IMR-90 (cell line): Measurements from ENCODE around the gene NOTCH2. TPM values are rescaled to one million over a fixed set of nuclear protein-coding genes. Genes with fewer than 3 reads are reported as not detected.

ENCODE experiments used
- ATAC-seq: fragments of 200-7000 bp; cut with Tn5 transposase; 2 replicates; pipeline ENCODE4 v1.9.1; 2020; ENCODE audit warnings: low read depth, mild to moderate bottlenecking, moderate library complexity
- BruUV-seq: library from RNA; stranded (reverse); fragments of 400-500 nt; replicated peaks from 2 replicates; lab custom pipeline; 2021; lab: Mats Ljungman, UMichigan
- CTCF ChIA-PET: fragments of 300-600 bp; formaldehyde crosslinking; extraction: SDS; loops from one replicate; lab custom pipeline; 2021; ENCODE audit warnings: antibody characterized with exemption; lab: Yijun Ruan, JAX
- POLR2A ChIA-PET: fragments of 300-600 bp; sonication (Branson Sonifier 250); formaldehyde crosslinking; loops from one replicate; lab custom pipeline; 2022; ENCODE audit warnings: antibody characterized with exemption; ENCODE audit not compliant: unreplicated experiment; lab: Charles Lee
- DNase-seq: peaks from one replicate; pipeline ENCODE4 v3.0.0; 2013
- H2AFZ ChIP-seq: replicated peaks from 2 replicates; pipeline ENCODE3; 2013; ENCODE audit warnings: low read length, mild to moderate bottlenecking; ENCODE audit not compliant: poor library complexity
- H2AK5ac ChIP-seq: 2 replicates; pipeline ENCODE4 v1.6.1; 2013; ENCODE audit warnings: low read depth, low read length, inconsistent platforms
- H2AK9ac ChIP-seq: replicated peaks from 2 replicates; pipeline ENCODE3; 2013; ENCODE audit warnings: mild to moderate bottlenecking, low read depth, low read length, moderate library complexity; ENCODE audit not compliant: poor library complexity
- H2BK120ac ChIP-seq: 2 replicates; pipeline ENCODE4 v1.6.1; 2013; ENCODE audit warnings: low read depth, low read length, inconsistent platforms
- H2BK15ac ChIP-seq: 3 replicates; pipeline ENCODE4 v1.6.1; 2013; ENCODE audit warnings: low read depth, low read length, inconsistent platforms
- H2BK20ac ChIP-seq: 2 replicates; pipeline ENCODE4 v1.6.1; 2013; ENCODE audit warnings: low read depth, mild to moderate bottlenecking, inconsistent platforms, low read length, moderate library complexity
- H2BK5ac ChIP-seq: 2 replicates; pipeline ENCODE4 v1.6.1; 2013; ENCODE audit warnings: mild to moderate bottlenecking, low read depth, low read length, inconsistent platforms; ENCODE audit not compliant: poor library complexity, severe bottlenecking
- H3K14ac ChIP-seq: replicated peaks from 2 replicates; pipeline ENCODE4 v1.6.1; 2013; ENCODE audit warnings: low read depth, low read length, inconsistent platforms
- H3K18ac ChIP-seq: 2 replicates; pipeline ENCODE4 v1.6.1; 2013; ENCODE audit warnings: low read depth, low read length, control low read depth
- H3K23ac ChIP-seq: 2 replicates; pipeline ENCODE4 v1.6.1; 2013; ENCODE audit warnings: low read depth, low read length, inconsistent platforms
- H3K27ac ChIP-seq: 2 replicates; pipeline ENCODE4 v1.5.1; 2013; ENCODE audit warnings: mild to moderate bottlenecking, control low read depth, low read length; ENCODE audit not compliant: insufficient read depth
- H3K27me3 ChIP-seq: 2 replicates; pipeline ENCODE4 v1.6.1; 2013; ENCODE audit warnings: low read length; ENCODE audit not compliant: control insufficient read depth, insufficient read depth
- H3K36me3 ChIP-seq: 2 replicates; pipeline ENCODE4 v1.6.1; 2013; ENCODE audit warnings: low read length, mixed read lengths; ENCODE audit not compliant: control insufficient read depth, insufficient read depth
- H3K4ac ChIP-seq: 2 replicates; pipeline ENCODE4 v1.6.1; 2013; ENCODE audit warnings: low read depth, low read length, inconsistent platforms
- H3K4me1 ChIP-seq: 2 replicates; pipeline ENCODE4 v1.6.1; 2013; ENCODE audit warnings: low read length, mixed read lengths; ENCODE audit not compliant: control insufficient read depth, insufficient read depth
- H3K4me2 ChIP-seq: 2 replicates; pipeline ENCODE4 v1.6.1; 2013; ENCODE audit warnings: low read depth, mild to moderate bottlenecking, control low read depth, low read length, moderate library complexity
- H3K4me3 ChIP-seq: 2 replicates; pipeline ENCODE4 v1.5.1; 2013; ENCODE audit warnings: low read depth, mild to moderate bottlenecking, control low read depth, low read length, moderate library complexity; ENCODE audit not compliant: insufficient read depth
- H3K56ac ChIP-seq: 2 replicates; pipeline ENCODE4 v1.6.1; 2013; ENCODE audit warnings: low read length, inconsistent platforms; ENCODE audit not compliant: insufficient read depth; ENCODE audit errors: extremely low read depth
- H3K79me1 ChIP-seq, 2 experiments: 2 replicates each; pipeline ENCODE4 v1.6.1; 2013; ENCODE audit warnings: low read length in 2 of 2, inconsistent platforms in 1 of 2, low read depth in 1 of 2
- H3K9ac ChIP-seq: 2 replicates; pipeline ENCODE4 v1.6.1; 2013; ENCODE audit warnings: low read depth, low read length, control low read depth
- H3K9me1 ChIP-seq: 2 replicates; pipeline ENCODE4 v1.6.1; 2013; ENCODE audit warnings: low read length, inconsistent platforms; ENCODE audit not compliant: insufficient read depth
- H3K9me3 ChIP-seq: 2 replicates; pipeline ENCODE4 v1.6.1; 2013; ENCODE audit warnings: low read length; ENCODE audit not compliant: control insufficient read depth, insufficient read depth
- H4K20me1 ChIP-seq: 2 replicates; pipeline ENCODE4 v1.6.1; 2013; ENCODE audit warnings: low read length, inconsistent platforms; ENCODE audit not compliant: insufficient read depth
- H4K5ac ChIP-seq: 2 replicates; pipeline ENCODE4 v1.6.1; 2013; ENCODE audit warnings: mild to moderate bottlenecking, low read depth, low read length, control low read depth
- H4K8ac ChIP-seq, 2 experiments: 2 replicates each; pipeline ENCODE4 v1.6.1; 2013; ENCODE audit warnings: low read depth in 2 of 2, low read length in 2 of 2, control low read depth in 1 of 2, inconsistent platforms in 1 of 2
- H4K91ac ChIP-seq: 2 replicates; pipeline ENCODE4 v1.6.1; 2013; ENCODE audit warnings: low read depth, low read length, inconsistent platforms; ENCODE audit not compliant: insufficient read depth
- CEBPB ChIP-seq: IDR thresholded peaks from 2 replicates; pipeline ENCODE4 v1.6.1; 2012; ENCODE audit warnings: low read depth, low read length, improper control_type of control experiment
- CHD1 ChIP-seq: IDR thresholded peaks from 2 replicates; pipeline ENCODE4 v1.6.1; 2012; ENCODE audit warnings: low read depth, low read length, improper control_type of control experiment
- CTCF ChIP-seq: conservative IDR thresholded peaks from 2 replicates; pipeline ENCODE4 v1.5.1; 2012; ENCODE audit warnings: mild to moderate bottlenecking, low read depth, low read length, improper control_type of control experiment
- ELK1 ChIP-seq: fragments of 150-350 bp; IDR thresholded peaks from 2 replicates; pipeline ENCODE4 v1.6.1; 2016; ENCODE audit warnings: low read depth, mild to moderate bottlenecking, low read length, moderate library complexity, borderline replicate concordance
- MAZ ChIP-seq: IDR thresholded peaks from 2 replicates; pipeline ENCODE4 v1.6.1; 2012; ENCODE audit warnings: low read depth, mild to moderate bottlenecking, low read length, improper control_type of control experiment, moderate library complexity, borderline replicate concordance
- MXI1 ChIP-seq: IDR thresholded peaks from 2 replicates; pipeline ENCODE4 v1.6.1; 2012; ENCODE audit warnings: low read depth, mild to moderate bottlenecking, low read length, moderate library complexity, borderline replicate concordance
- NFE2L2 ChIP-seq: fragments of 150-350 bp; IDR thresholded peaks from 2 replicates; pipeline ENCODE4 v1.6.1; 2016; ENCODE audit warnings: low read depth, mild to moderate bottlenecking, low read length
- POLR2A ChIP-seq: IDR thresholded peaks from 2 replicates; pipeline ENCODE4 v1.6.1; 2012; ENCODE audit warnings: mild to moderate bottlenecking, low read depth, low read length
- RAD21 ChIP-seq: IDR thresholded peaks from 2 replicates; pipeline ENCODE4 v1.6.1; 2012; ENCODE audit warnings: low read length, improper control_type of control experiment
- RCOR1 ChIP-seq: IDR thresholded peaks from 2 replicates; pipeline ENCODE4 v1.6.1; 2012; ENCODE audit warnings: mild to moderate bottlenecking, low read length, improper control_type of control experiment; ENCODE audit not compliant: insufficient replicate concordance
- RFX5 ChIP-seq: IDR thresholded peaks from 2 replicates; pipeline ENCODE4 v1.8.0; 2012; ENCODE audit warnings: low read depth, mild to moderate bottlenecking, low read length, moderate library complexity
- SMC3 ChIP-seq: fragments of 150-350 bp; IDR thresholded peaks from 2 replicates; pipeline ENCODE4 v1.6.1; 2016; ENCODE audit warnings: low read depth, mild to moderate bottlenecking, antibody characterized with exemption, low read length, moderate library complexity
- USF2 ChIP-seq: fragments of 150-350 bp; IDR thresholded peaks from 2 replicates; pipeline ENCODE4 v1.6.1; 2017; ENCODE audit warnings: mild to moderate bottlenecking, antibody characterized with exemption, low read length, low read depth
- WGBS, 2 experiments: methylation state at CpG; one replicate each; pipeline versions ENCODE4 v1.1.5 to v1.1.7; 2013; ENCODE audit warnings: missing lambda C conversion rate in 2 of 2; ENCODE audit not compliant: insufficient read length in 1 of 2; ENCODE audit errors: extremely low coverage in 2 of 2; 5-methylcytosine and 5-hydroxymethylcytosine counted together
- dilution Hi-C: fragments of 300-500 bp; cut with HindIII; formaldehyde crosslinking; loops from one replicate; pipeline ENCODE4 v1.14.3; 2018; ENCODE audit warnings: low sequenced_read_pairs; ENCODE audit not compliant: unreplicated experiment
- in situ Hi-C: fragments of 300-500 bp; cut with MboI; formaldehyde crosslinking; loops from 3 replicates; pipeline ENCODE4 v1.14.3; 2019; ENCODE audit warnings: low sequenced_read_pairs, inconsistent platforms, mixed read lengths
- intact Hi-C: fragments of 100-400 bp; cut with micrococcal nuclease; formaldehyde crosslinking; loops from 2 replicates; pipeline ENCODE4 v1.10.0; 2022
- polyA plus RNA-seq, 3 experiments: library from polyadenylated mRNA; depleted of rRNA; stranded (reverse); fragments of >200 nt; gene quantifications; 2 replicates each; pipeline ENCODE4 v1.2.3, GENCODE V29; 2012; ENCODE audit warnings: low replicate concordance in 1 of 3
- total RNA-seq: library from RNA; depleted of rRNA; stranded (reverse); fragments of >200 nt; gene quantifications from 2 replicates; pipeline ENCODE4 v1.2.3, GENCODE V29; 2012

NOTCH2 gene
- total and polyA plus RNA-seq, 2 of the 4 experiments (the other 2 are of a cell fraction) = 40.4 to 131 TPM

GRCh38 chr1:119935373-119935772 is 134.1 kb downstream of the NOTCH2 start:
- no peak overlapping the region for H3K23ac ChIP-seq
- dilution Hi-C loops = no loop called here
- ChIA-PET CTCF (interaction anchor here (1.2 to 1.4 kb wide), 2 partner anchors 10 to 13 kb away, joined by 3 read pairs; no protein-coding TSS in a partner anchor), POLR2A (no interaction called here)
- in situ Hi-C loops = no loop called here
- peaks cover 2% of the 10 kb centered on the region; the same call in 1 of the 2 replicates for H3K9me1 ChIP-seq
- no peak overlapping the region for H3K4me2 ChIP-seq
- no peak overlapping the region for H4K8ac ChIP-seq
- no peak overlapping the region for H3K14ac ChIP-seq
- H3K18ac ChIP-seq = no peak overlapping the region
- no peak overlapping the region for H2BK5ac ChIP-seq
- H3K56ac ChIP-seq = no peak overlapping the region
- no peaks in the 10 kb centered on the region for H3K27me3 ChIP-seq
- H4K91ac ChIP-seq = no peak overlapping the region
- no peak overlapping the region for H4K5ac ChIP-seq
- H3K36me3 ChIP-seq = peaks cover 38% of the 10 kb centered on the region
- intact Hi-C loops = loop anchor here (5.0 kb wide), 1 partner anchor 33 kb away; no protein-coding TSS in a partner anchor
- peaks cover 2% of the 10 kb centered on the region; the same call in 1 of the 2 replicates for H3K9me3 ChIP-seq
- H3K79me1 ChIP-seq = peaks cover 18 to 22% of the 10 kb centered on the region in 2 experiments
- WGBS, 2 experiments = no CpG with 5 or more reads among the region's 1 CpG
- H2AFZ ChIP-seq = no peak overlapping the region
- H3K4ac ChIP-seq = no peak overlapping the region
- no peak overlapping the region for H2BK15ac ChIP-seq
- no peak overlapping the region for H3K9ac ChIP-seq
- peaks cover under 1% of the 10 kb centered on the region; the same call in 1 of the 2 replicates for H3K4me1 ChIP-seq
- ATAC-seq (no peak), DNase-seq (no peak)
- no TSS peak for BruUV-seq
- no peak overlapping the region for H2BK120ac ChIP-seq
- H2BK20ac ChIP-seq = no peak overlapping the region
- H2AK9ac ChIP-seq = no peak overlapping the region
- no peak overlapping the region for H3K4me3 ChIP-seq
- H2AK5ac ChIP-seq = no peak overlapping the region
- H4K20me1 ChIP-seq = no peaks in the 10 kb centered on the region
- no peak overlapping the region for H3K27ac ChIP-seq
- no peak for TF ChIP-seq NFE2L2
- TF ChIP-seq SMC3 = no peak
- no peak for TF ChIP-seq CTCF
- TF ChIP-seq MXI1 = no peak
- TF ChIP-seq RCOR1 = no peak
- TF ChIP-seq RFX5 = no peak
- TF ChIP-seq CHD1 = no peak
- TF ChIP-seq MAZ = no peak
- no peak for TF ChIP-seq ELK1
- no peak for TF ChIP-seq CEBPB
- TF ChIP-seq RAD21 = no peak
- no peak for TF ChIP-seq POLR2A
- no peak for TF ChIP-seq USF2
